IPS DF 19.7 (cell line): ENCODE results near the gene NAA10.
"Not testable (repeated sequence)": the region's sequence is repeated elsewhere in the genome, so short reads cannot be mapped to it uniquely, and the experiment has no call there.

Experiments
- DNase-seq: peaks from one replicate; pipeline ENCODE4 v3.0.0-alpha.2; 2013; ENCODE audit warnings: low read depth, low spot score

Gene NAA10

GRCh38 chrX:153934762-153935325, at the start of gene NAA10:
NAA10 (minus strand) TSS chrX:153935037; CDS start chrX:153934904, 133 bp downstream.
- DNase-seq = no peak

- DNase-seq = no peak
Observed at GRCh38 chrX:153983321-153983801, 48.5 kb upstream of the NAA10 start.

GRCh38 chrX:153981771-153982533, 47.1 kb upstream of the NAA10 start:
- DNase-seq = no peak

GRCh38 chrX:153981231-153981630, 46.4 kb upstream of the NAA10 start:
- DNase-seq = no peak

GRCh38 chrX:153980394-153980793, 45.6 kb upstream of the NAA10 start:
- not testable (repeated sequence) for DNase-seq

GRCh38 chrX:153974726-153975286, 40.0 kb upstream of the NAA10 start:
- no peak for DNase-seq

- no peak for DNase-seq
Observed at GRCh38 chrX:153974003-153974725, 39.3 kb upstream of the NAA10 start.

GRCh38 chrX:153973127-153974002, 38.5 kb upstream of the NAA10 start:
- no peak for DNase-seq

GRCh38 chrX:153972368-153973126, 37.7 kb upstream of the NAA10 start, which contains the start of gene TMEM187:
TMEM187 (plus strand) TSS chrX:153972754; CDS start chrX:153982063, 9,309 bp downstream.
- DNase-seq = no peak

GRCh38 chrX:153971450-153972367, 36.9 kb upstream of the NAA10 start, which contains the start of gene HCFC1:
HCFC1 (minus strand) TSS chrX:153971818; CDS start chrX:153970840, 978 bp downstream.
- DNase-seq = no peak

- DNase-seq = no peak
Observed at GRCh38 chrX:153971124-153971449, 36.2 kb upstream of the NAA10 start.

- DNase-seq = no peak
Observed at GRCh38 chrX:153970357-153971123, 35.7 kb upstream of the NAA10 start.

GRCh38 chrX:153969904-153970356, 35.1 kb upstream of the NAA10 start:
- DNase-seq = no peak

- DNase-seq = no peak
Observed at GRCh38 chrX:153969125-153969903, 34.5 kb upstream of the NAA10 start.

GRCh38 chrX:153968754-153969124, 33.9 kb upstream of the NAA10 start:
- DNase-seq = no peak

- no peak for DNase-seq
Observed at GRCh38 chrX:153968255-153968654, 33.4 kb upstream of the NAA10 start.

GRCh38 chrX:153967536-153968224, 32.8 kb upstream of the NAA10 start:
- DNase-seq = no peak
